NK-92 (cell line): ENCODE measurements around the gene TEDC1.

Experiments used
- DNase-seq: peaks from one replicate; lab custom pipeline; 2025; ENCODE audit not compliant: unreplicated experiment; lab: John Stamatoyannopoulos, UW

Gene TEDC1

GRCh38 chr14:105456736-105457617 lies 34.1 kb upstream of the TEDC1 start:
- DNase-seq, result no peak

DNA sequence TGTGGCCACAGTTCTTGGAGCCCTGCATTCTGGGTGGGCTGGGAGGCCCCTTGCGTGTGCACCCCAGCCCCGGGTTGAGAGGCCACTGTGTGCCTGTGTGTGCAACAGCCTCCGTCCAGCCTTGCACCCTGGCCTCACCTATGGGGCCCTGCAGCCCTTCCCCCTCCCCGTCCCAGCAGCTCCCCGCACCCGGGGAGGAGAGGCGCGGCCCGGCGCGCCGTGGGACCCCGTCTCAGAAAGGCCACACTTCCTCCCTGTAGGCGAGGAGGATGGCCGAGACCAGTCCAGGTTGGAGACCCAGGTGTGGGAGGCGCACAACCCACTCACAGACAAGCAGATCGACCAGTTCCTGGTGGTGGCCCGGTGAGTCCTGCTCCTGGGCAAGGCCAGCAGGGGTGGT lies 33.0 kb upstream of the TEDC1 start:
- no peak for DNase-seq

DNA sequence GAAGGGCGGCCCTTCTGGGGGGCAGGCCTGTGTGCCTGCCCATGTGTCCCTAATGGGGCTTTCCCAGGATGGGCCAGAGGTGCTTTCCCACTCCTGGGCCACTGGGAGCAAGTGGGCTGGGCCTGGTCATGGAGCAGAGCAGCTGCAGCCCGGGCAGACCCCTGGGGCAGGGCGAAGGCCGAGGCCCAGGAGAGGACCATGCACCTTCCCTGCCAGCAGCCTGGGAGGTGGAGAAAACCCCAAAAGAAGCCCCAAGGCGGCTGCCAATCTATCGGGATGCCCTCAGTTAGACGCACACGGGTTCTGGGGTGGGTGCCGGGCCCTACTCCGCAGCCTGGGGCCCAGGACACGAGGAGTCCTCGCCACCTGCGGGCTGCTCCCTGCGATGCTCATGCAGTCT lies 32.5 kb upstream of the TEDC1 start:
- no peak for DNase-seq

DNA sequence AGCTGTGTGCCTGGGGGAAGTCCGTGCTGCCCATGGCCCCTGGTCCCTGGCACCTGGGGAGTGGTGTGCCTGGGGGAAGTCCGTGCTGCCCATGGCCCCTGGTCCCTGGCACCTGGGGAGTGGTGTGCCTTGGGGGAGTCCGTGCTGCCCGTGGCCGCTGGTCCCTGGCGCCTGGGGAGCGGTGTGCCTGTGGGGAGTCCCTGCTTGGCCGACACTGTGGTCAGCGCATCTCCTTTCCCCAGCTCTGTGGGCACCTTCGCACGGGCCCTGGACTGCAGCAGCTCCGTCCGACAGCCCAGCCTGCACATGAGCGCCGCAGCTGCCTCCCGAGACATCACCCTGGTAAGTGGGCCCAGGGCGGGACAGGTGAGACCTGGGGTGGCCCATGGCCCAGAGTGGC lies 30.9 kb upstream of the TEDC1 start:
- no peak for DNase-seq

- no peak for DNase-seq
Measured at GRCh38 chr14:105460616-105461015, 30.4 kb upstream of the TEDC1 start.

- no peak for DNase-seq
Measured at GRCh38 chr14:105461903-105462302, 29.1 kb upstream of the TEDC1 start.

DNA sequence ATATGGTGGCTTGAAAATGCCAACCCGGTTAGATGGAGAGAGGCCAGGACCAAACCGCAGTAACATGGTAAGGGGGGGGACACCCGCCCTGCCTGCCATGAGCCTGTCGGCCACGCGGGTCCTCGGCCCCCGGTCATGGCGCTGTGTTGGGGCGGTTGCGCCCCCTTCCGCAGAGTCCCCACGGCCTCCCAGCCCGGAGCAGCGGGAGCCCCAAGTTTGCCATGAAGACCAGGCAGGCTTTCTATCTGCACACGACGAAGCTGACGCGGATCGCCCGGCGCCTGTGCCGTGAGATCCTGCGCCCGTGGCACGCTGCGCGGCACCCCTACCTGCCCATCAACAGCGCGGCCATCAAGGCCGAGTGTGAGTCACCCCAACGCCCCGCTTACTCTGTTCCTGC lies 26.5 kb upstream of the TEDC1 start:
- DNase-seq, result no peak

DNA sequence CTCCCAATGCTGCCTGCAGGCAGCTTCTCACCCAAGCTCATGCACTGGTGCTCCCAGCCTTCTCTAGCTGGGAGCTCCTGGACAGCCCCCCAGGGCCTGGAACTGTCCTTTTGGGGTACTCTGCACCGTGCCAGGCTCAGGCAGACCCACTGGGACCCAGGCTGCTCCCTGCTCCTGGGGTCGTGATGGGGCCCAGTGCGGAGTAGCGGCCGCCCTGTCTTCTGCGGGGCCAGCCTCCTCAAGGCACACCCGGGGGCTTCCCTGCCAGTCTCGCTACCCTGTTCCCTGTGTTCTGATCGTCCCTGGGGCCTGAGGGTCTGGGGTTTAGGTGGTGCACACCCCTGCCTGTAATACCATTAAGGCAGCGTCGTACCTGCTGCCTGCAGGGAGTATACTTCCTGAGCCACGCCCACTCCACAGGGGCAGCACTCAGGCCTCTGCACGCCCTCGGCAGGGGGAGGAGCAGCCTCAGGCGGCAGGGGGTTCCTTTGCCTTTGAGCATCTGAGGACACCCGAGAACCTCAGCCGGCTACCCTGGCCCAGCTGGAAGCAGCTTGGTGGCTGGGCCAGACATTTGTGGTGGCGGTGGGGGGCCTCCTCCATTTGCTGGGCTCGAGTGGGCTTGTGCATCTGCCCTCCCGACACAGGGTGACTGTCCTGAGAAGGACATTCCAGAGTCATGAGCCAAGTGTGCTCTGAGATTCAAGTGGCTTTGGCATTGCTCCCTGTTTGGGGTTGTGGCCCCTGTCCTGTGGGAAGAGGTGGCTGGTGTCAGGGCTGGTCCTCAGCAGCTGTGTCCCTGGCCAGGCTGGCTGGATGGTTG lies 25.6 kb upstream of the TEDC1 start:
- DNase-seq, result no peak

GRCh38 chr14:105466531-105467248 lies 24.4 kb upstream of the TEDC1 start:
- DNase-seq, result no peak

- DNase-seq, result no peak
Measured at GRCh38 chr14:105467249-105467941, 23.7 kb upstream of the TEDC1 start.

DNA sequence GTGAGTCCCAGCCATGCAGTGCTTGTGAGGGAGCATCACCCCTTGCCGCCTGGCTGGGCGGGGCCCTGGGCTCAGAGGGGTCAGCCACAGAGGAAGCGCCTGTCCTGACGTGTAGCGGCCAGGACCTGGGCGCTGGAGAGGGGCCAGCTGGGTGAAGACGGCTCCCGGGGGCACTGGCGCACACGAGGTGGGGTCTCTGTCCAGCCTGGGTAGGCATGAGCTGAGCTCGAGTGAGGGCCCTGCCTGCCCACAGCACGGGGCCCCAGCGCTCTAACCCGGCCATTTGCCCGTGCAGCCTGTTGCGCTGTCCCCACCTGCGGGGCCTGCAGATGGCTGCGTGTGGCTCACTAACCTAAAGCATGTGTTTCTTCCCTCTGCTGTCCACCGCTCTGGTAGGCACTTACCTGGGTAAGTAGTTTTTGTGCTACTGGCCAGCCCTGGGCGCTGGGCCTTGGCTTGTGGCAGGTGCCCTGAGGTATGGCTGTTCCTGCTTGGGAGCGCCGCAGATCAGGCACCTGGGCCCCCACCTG lies 23.0 kb upstream of the TEDC1 start:
- DNase-seq, result no peak

DNA sequence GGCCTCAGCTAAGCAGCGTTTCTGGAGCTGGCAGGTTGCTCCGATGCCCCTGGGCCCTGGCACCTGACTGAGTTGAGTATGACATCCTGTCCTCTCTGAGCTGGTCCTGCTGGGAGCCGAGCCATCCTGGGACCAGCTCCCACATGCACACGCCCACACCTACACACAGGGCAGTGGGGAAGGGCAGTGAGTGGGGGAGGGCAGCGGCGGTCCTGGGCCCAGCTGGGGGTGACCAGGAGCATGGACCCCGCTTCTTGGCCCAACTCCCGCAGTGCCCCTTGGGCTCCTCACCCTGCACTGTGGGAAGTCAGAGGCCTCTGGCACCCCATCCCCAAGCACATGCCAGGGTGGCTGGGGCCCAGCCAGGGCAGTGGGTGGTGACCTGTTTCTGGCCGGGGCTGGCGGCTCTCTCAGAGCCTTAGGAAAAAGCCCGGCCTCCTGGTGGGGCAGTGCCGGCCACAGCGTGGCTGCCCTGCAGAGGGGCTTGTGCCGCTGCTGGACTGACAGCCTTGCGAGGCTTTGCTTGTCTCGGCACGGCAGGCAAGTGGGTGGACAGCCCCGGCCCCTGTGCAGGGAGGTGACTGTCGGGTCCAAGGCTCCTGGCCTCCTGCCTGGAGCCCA lies 22.3 kb upstream of the TEDC1 start:
- no peak for DNase-seq

DNA sequence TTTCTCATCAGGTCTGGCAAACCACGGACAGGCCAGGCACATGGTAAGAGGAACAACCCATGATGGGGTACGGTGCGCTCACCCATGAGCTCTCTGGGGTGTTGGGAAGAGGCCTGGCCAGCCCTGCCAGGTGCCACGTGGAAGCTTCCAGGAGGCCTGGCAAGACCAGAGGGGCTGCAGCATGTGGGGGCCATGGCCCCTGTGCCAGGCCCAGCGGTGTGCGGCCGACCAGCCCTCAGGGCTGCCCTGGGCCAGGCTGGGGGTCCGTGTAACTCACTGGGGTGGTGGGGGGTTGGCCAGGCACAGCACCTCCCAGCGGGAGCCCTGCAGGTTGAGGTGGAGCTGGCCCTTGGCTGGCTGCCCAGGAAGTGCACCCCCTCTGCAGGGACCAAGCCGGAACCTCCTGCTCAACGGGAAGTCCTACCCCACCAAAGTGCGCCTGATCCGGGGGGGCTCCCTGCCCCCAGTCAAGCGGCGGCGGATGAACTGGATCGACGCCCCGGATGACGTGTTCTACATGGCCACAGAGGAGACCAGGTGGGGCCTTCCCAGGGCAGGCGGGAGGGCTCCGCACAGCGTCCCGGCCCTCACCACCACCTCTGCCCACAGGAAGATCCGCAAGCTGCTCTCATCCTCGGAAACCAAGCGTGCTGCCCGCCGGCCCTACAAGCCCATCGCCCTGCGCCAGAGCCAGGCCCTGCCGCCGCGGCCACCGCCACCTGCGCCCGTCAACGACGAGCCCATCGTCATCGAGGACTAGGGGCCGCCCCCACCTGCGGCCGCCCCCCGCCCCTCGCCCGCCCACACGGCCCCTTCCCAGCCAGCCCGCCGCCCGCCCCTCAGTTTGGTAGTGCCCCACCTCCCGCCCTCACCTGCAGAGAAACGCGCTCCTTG lies 21.3 kb upstream of the TEDC1 start:
- no peak for DNase-seq

GRCh38 chr14:105470350-105471296 lies 20.4 kb upstream of the TEDC1 start:
- DNase-seq, result no peak

GRCh38 chr14:105471297-105471821 lies 19.7 kb upstream of the TEDC1 start:
- DNase-seq, result no peak

GRCh38 chr14:105471823-105472485 lies 19.1 kb upstream of the TEDC1 start:
- no peak for DNase-seq

GRCh38 chr14:105472486-105472991 lies 18.5 kb upstream of the TEDC1 start:
- no peak for DNase-seq
